ENCODE results near the gene HTR1D.

Gene HTR1D

DNA sequence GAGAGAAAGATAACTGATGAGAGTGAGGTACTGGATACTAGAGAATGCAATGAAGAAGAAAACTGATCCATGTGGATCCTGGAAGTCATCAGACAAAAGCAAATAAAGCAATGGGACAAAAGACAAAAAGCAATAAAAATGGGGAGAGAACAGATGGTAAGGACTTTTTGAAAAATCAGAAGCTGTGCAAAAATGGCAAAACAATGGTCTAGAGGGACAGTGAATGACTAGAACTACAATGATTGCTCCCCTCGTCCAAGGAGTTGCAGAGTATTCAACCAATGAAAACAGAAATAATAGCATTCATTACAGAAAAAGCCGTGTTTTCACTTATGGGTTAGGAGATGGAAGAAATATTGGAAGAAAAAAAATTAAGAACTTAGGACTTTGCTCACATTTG is 67.2 kb downstream of the HTR1D start:
- DNase-seq (ENCODE audit: low read depth): no peak

- DNase-seq (ENCODE audit: low read depth): no peak
Observed at GRCh38 chr1:23149114-23149513, 68.2 kb downstream of the HTR1D start.

DNA sequence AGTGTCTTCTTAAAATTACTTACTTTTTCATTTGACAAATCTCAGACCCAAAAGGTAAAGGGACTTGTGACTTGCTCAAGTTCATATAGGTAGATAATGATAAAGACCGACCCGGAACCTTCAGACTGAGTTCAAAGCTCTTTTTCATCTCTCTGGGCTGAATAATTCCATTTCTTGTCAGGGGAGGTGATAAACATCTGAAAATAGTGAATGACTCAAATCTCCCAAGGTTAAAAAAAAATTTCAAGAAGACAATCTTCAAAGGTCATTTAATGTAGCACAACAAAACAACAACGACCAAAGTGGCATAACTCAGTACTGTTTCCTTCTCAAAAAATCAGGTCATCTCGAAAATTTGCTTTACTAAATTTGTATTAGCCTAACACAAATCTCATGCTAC is 69.2 kb downstream of the HTR1D start:
- DNase-seq (ENCODE audit: low read depth): no peak

Data from stimulated activated CD4-positive, alpha-beta T cell treated with anti-CD3 and anti-CD28 coated beads, Interleukin-2, amount 100 ng/mL, for 4 hours (primary cell).